Stimulated activated CD4-positive, alpha-beta T cell treated with anti-CD3 and anti-CD28 coated beads, Interleukin-4, amount 100 ng/mL, for 24 hours (primary cell): ENCODE data around the gene ETHE1.
"Not testable (repeated sequence)": the region's sequence is repeated elsewhere in the genome, so short reads cannot be mapped to it uniquely, and the experiment has no call there.

ENCODE experiments used
- DNase-seq: peaks from one replicate; pipeline ENCODE4 v3.0.0-alpha.2; 2020

ETHE1 gene

DNA sequence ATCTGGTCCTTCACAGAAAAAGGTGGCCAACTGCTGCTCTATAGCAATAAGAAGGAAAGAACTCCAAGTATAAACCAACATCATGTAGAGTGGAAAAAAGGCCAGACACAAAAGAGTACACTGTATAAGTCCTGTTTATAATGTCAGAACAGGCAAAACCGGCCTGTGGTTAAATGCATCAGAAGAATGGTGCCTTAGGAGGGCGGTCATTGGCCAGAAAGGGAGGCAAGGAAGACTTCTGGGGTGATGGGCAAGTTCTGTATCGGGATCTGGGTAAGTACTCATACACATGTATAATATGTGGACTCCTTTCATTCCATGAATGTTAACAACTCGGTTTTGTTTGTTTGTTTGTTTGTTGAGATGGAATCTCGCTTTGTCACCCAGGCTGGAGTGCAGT is 4.1 kb downstream of the ETHE1 start:
- DNase-seq: no peak

DNA sequence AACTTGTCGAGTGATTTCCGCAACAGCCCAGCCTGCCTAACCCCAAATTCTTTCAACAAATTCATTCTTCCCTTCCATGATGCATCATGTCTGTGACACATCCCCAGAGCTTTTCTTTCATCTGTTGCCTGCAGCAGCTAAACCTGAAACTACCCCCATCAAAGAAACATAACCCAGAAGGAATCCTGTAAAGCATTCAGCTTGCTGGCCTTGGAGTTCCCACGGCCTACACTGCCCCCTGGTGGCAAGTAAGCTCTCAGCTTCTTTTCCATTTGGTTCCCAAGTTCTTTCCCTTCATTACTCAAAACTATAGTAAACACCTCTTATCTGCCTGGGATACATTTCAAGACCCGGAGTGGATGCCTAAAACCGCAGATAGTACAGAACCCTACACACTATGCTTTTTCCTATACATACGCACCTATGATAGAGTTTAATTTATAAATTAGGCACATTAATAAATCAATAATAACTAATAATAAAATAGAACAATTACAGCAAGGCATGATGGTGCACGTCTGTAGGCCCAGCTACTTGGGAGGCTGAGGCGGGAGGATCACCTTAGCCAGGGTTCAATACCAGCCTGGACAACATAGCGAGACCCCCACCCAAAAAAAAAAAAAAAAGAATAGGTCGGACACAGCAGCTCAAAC is 7.4 kb downstream of the ETHE1 start:
- peak; percentile 87 for DNase-seq

GRCh38 chr19:43518051-43518450 is 8.9 kb downstream of the ETHE1 start:
- DNase-seq: no peak

GRCh38 chr19:43512399-43512798 is 14.6 kb downstream of the ETHE1 start:
- not testable (repeated sequence) for DNase-seq

DNA sequence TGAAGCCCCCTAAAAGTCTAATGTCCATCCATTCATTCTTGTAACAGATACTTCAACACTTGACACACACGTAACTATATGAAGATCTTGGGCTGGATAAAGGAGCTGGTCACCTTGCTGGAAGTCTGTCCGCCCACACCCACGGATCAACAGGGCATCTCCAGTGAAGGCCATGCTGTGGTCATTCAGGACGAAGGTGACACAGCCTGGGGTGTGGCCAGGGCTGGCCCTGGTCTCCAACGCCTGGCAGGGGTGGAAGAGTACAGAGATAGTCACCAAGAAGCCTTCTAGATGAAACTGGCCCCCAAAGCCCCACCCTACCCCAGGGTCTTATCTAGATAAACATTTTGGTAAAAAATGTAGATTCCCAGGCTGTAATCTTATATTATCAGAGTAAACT is 15.7 kb downstream of the ETHE1 start:
- no peak for DNase-seq

DNA sequence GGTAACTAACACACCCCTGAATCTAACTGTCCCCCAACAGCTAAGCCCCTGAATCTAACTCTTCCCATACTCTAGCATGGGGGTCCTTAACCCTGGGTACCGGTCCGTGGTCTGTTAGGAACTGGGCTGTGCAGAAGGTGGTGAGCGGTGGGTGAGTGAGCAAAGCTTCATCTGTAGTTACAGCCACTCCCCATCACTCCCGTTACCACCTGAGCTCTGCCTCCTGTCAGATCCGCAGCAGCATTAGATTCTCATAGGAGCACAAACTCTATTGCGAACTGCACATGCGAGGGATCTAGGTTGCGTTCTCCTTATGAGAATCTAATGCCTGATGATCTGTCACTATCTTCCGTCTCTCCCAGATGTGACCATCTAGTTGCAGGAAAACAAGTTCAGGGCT is 16.3 kb downstream of the ETHE1 start:
- no peak for DNase-seq

- no peak for DNase-seq
These were observed 19.1 kb downstream of the ETHE1 start for GRCh38 chr19:43507880-43508279.

DNA sequence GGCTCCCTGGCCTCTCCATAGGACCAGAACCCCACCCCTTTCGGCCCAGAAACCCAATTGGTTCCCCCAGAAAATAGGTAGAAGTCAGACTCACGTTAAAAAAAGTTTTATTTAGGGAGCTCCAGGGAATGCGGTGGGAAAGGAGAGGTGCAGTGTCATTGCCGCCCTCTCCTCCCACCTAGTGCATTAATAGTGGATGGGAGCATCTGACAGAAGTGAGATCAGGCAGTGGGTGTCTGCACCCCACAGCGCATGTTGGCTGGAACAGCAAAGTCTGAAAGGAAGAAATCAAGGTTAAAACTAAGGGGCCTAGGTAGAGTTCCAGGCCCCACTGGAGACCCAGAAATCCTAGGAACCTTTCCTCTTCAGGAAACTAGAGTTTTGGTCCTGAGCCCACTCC is 20.4 kb downstream of the ETHE1 start:
- DNase-seq: no peak

GRCh38 chr19:43505941-43506340 is 21.1 kb downstream of the ETHE1 start:
- DNase-seq: no peak

GRCh38 chr19:43505186-43505456 is 21.9 kb downstream of the ETHE1 start:
- DNase-seq: no peak

DNA sequence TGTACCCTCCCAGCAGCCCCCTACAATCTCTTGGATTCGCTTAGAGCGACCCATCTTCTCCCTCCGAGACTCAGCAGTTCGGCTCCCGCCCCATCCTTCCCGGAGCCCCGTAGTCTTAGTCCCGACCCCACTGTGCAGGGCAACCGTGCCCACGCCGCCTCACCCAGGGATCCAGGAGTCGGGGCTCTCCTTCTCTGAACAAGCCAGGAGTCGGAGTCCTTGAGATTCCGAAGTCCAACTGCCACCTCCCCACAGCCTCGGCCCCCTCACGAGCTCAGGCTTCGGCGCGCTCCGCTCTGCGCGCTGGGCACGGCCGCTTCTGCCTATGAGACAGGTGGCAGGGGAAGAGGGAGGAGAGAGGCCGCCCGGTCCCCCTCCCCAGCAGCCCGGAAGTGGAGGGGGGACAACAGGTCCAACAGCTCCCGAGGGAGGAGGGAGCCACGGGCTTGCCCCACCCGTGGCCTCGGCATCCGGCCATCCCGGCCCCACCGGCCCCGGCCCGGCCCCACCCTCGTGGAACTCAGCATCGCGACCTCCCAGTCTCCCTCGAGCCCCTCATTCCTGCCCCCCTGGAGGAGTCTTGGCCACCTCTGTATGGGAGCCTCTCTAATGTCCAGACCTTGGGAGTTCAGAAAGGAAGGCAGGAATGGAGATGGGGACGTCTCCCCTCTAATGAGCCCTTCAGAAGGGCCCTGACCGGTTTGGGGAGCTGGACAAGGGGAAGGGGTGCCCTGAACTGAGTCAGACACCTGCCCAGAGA is 22.4 kb downstream of the ETHE1 start, which contains the start of gene PHLDB3:
TSS of gene PHLDB3 (minus strand) at position 321 of the 760 bp plus-strand sequence. CDS start 628 bp downstream, outside the sequence.
- DNase-seq: peak; percentile 52

DNA sequence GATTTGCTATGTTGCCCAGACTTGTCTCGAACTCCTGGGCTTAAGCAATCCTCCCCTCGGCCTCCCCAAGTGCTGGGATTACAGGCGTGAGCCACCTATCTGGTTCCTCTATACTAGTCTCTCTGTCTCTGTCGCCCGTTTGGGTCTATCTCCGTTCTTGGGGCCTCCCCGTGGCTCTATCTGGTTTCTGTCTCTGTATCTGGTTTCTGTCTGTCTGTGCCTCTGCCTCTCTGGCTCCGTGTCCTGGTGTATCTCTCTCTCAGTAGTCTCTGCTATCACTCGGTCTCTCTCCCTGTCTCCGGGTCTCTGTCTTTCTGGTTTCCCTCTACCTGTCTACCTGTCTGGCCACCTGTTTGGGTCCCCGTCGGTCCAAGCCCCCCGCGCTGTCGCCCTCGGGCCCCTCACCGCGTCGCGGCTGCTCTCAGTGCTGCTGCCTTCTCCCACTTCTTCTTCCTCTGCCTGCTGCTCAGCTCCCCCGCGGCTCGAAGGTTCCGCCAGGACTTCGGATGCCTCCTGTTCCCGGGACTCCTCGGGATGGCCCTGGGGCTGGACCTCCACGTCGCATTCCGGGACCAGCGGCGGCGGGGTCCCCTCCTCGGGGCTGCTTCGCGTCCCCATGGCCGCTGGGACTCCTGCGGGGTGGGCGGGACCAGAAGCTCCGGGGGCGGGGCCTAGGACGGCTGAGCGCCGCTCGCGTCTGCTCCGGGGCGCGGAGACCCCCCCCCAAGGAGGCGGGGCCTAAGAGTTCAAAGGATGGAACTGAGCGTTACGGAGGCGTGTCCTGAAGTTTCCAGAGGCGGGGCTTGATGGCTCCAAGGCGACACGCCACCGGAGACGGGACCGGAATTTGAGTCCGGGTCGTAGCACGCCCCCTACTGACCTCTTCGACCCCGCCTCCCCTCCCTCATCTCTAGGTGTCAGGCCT is 23.2 kb downstream of the ETHE1 start:
- peak; percentile 98 for DNase-seq

GRCh38 chr19:43502419-43502976 is 24.5 kb downstream of the ETHE1 start:
- DNase-seq: no peak

DNA sequence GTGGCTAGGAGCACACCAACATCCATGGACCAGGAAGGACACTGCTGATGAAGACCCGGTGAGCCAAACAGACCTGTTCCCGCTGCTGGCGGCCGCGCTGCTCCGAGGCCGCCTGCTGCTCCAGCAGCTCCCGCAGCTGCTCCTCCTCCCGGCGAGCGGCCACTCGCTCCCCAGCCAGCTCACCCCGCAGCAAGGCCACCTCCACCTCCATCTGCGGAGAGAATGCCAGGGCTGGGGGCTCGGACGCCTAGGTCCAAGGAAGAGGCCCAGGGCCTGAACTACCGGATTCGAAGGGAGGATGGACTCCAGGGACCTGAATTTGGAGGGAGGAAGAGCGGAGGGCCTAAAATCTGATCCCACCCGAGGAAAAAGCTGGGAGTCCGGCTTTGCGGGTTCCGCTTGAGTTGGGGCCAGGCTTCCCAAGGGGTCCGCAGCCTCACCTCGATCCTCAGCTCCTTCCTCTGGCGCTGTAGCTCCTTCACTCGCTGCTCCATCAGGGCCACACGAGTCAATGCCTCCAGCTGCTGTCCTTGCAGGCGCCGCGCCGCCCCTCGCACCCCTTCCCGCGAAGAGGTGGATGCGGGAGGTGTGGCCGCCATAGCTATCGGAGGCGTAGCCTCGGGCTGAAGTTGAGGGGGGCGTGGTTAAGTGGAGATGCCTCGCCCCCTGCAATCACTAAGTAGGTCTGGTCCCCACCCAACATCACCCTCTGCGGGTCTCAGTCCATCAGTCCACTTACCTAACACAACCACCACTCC is 25.2 kb downstream of the ETHE1 start:
- DNase-seq: no peak

DNA sequence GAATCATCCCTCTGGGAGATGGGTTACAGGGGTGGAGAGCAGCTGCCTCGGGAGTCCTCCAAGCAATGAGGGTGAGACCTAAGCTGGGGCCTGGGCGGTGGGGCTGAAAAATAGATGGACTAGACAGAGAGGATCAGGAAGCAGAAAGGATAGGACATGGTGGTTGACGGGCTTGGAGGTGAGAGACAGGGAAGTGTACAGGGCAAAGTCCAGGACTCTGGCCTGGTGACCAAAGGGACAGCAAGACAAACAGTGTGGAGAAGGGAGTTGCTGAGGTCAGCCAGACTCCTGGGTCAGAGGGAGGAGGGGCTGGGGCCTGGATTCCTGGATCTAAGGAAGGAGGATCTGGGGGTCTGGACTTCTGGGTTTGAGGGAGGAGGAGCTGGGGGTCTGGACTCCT is 28.0 kb downstream of the ETHE1 start:
- no peak for DNase-seq

DNA sequence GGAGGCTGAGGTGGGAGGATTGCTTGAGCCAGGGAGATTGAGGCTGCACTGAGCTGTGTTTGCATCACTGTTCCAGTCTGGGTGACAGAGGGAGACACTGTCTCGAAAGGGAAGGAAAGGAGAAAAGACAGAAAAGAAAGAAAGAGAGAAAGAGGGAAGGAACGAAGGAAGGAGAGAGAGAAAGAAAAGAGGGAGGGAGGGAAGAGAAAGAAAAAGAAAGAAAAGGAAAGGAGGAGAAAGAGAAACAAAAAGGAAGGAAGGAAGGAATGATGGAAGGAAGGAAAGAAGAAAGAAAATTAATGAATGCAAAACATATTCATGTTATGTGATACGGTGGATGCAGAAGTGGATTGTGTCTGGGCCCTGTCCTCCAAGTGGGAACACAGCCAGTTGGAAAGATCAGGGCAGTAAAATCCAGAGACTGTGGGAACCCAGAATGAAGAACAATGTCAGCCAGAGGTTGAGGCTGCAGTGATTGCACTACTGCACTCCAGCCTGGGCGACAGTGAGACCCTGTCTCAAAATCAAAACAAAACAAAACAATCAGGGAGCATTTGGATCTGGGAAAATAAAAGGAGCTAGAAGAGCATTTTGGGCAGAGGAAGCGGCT is 28.7 kb downstream of the ETHE1 start:
- no peak for DNase-seq

- no peak for DNase-seq
These were observed 30.0 kb downstream of the ETHE1 start for GRCh38 chr19:43496960-43497359.

DNA sequence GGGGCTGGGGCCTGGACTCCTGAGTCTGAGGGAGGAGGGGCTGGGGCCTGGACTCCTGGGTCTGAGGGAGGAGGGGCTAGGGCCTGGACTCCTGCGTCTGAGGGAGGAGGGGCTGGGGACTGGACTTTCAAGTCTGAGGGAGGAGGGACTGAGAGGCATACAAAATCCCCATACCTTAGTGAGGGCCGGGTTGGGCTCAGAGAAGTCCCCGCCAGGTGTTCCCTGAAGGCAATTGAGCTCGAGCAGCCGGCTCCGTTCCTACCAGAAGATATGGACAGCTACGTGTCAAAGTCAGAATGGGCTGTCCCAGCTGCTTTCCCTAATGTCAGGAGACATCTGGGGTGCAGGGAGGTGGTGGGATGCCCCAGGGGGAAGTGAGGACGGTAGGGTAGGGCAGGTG is 31.9 kb downstream of the ETHE1 start:
- no peak for DNase-seq

- no peak for DNase-seq
These were observed 36.2 kb downstream of the ETHE1 start for GRCh38 chr19:43490759-43491158.

DNA sequence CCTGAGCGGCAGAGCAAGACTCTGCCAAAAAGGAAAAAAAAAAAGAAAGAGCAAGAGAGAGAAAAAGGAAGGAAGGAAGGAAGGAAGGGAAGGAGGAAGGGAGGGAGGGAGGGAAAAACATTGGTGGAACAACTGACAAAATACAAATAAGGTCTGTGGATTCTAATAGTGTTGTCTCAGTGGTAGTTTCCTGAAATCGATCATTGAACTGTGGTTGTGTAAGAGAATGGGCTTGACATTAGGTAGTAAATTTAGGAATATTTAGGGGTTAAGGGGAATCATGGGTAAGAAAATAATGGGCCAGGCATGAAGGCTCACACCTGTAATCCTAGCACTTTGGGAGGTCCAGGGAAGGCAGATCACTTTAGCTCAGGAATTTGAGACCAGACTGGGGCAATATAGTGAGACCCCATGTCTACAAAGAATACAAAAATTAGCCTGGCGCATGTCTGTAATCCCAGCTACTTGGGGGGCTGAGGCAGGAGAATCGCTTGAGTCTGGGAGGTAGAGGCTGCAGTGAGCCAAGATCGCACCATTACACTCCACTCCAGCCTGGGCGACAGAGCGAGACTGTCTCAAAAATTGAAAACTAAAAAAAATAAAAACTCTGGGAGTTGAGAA is 36.9 kb downstream of the ETHE1 start:
- DNase-seq: no peak

DNA sequence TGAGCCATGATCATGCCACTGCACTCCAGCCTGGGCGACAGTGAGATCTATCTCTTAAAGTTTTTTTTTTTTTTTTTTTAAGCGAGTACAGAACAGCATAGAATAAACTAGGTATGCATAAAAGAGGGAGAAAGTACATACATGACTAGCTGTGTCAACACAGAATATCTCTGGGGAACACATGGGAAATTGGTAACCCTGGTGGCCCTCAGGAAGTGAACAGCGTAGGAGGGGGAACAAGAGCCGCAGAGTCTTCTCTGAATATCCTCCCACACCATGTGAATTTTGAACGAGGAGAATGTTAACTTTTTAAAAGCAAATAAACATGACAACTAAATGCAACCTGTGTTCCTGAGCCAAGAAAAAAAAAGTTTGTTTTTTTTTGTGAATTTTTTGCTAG is 37.7 kb downstream of the ETHE1 start:
- DNase-seq: no peak

- DNase-seq: no peak
These were observed 38.8 kb downstream of the ETHE1 start for GRCh38 chr19:43488179-43488578.
